ENCODE results near the gene WASF3.

GRCh38 chr13:26660185-26660584 is 102.7 kb downstream of the WASF3 start:
- no peak for TF ChIP-seq CTCF (IDR thresholded peaks at IDR 0.05; ENCODE audit: low read depth, low read length, missing input control)
- TF ChIP-seq RAD21 (IDR thresholded peaks at IDR 0.05): no peak
